Erythroblast (primary cell): ENCODE data around the gene SRPK2.

Source experiments
- GATA1 ChIP-seq: IDR thresholded peaks from 2 replicates; pipeline ENCODE4 v1.6.1; 2011; ENCODE audit warnings: low read depth, mild to moderate bottlenecking, control low read depth, low read length, moderate library complexity
- POLR2A ChIP-seq: IDR thresholded peaks from 2 replicates; pipeline ENCODE4 v1.6.1; 2011; ENCODE audit warnings: mild to moderate bottlenecking, low read length

GRCh38 chr7:105199386-105199785 is 189.3 kb downstream of the SRPK2 start:
- TF ChIP-seq POLR2A (no peak), GATA1 (no peak)
